Left lung (tissue), 10 donors: ENCODE data around the gene ATP1A4. TPM values are rescaled to one million over a fixed set of nuclear protein-coding genes. Genes with fewer than 3 reads are reported as not detected.
A peak's percentile ranks its signal among the peaks of the same experiment; 100 is the strongest.

ENCODE experiments used
- ATAC-seq: fragments of 200-7000 bp; cut with Tn5 transposase; one replicate; pipeline ENCODE4 v1.9.1; 2020; ENCODE audit warnings: moderate library complexity
- DNase-seq, 4 donors: peaks; one replicate each; pipeline ENCODE4 v3.0.0-alpha.2; 2013 to 2020
- H3K27ac ChIP-seq, 2 donors: fragments of 200-600 bp; sonication (generic) in 1 of 2; one replicate each; pipeline versions ENCODE4 v1.5.0 to v1.8.0; 2020 to 2021
- H3K27me3 ChIP-seq, 2 donors: fragments of 200-600 bp; sonication (generic) in 1 of 2; one replicate each; pipeline versions ENCODE4 v1.5.0 to v1.8.0; 2020 to 2021
- H3K36me3 ChIP-seq, 2 donors: fragments of 200-600 bp; sonication (generic) in 1 of 2; one replicate each; pipeline versions ENCODE4 v1.5.0 to v1.8.0; 2020 to 2021
- H3K4me1 ChIP-seq, 2 donors: fragments of 200-600 bp; one replicate each; pipeline ENCODE4 v1.8.0; 2021
- H3K4me3 ChIP-seq, 2 donors: fragments of 200-600 bp; sonication (generic) in 1 of 2; one replicate each; pipeline versions ENCODE4 v1.5.0 to v1.8.0; 2020 to 2021; ENCODE audit warnings: mild to moderate bottlenecking in 1 of 2
- H3K9me3 ChIP-seq, 2 donors: fragments of 200-600 bp; sonication (generic) in 1 of 2; one replicate each; pipeline versions ENCODE4 v1.5.0 to v1.8.0; 2020 to 2021
- intact Hi-C, 2 donors: fragments of 100-400 bp; cut with DNase I; formaldehyde crosslinking; loops; one replicate each; pipeline versions ENCODE4 v1.11.2 to v1.14.2; 2022
- polyA plus RNA-seq, 6 donors: library from polyadenylated mRNA; unstranded; fragments of 120-200 nt; gene quantifications; one replicate each; pipeline ENCODE4 v1.2.1, GENCODE V29; 2013; ENCODE audit not compliant: insufficient read length in 6 of 6
- total RNA-seq, 2 donors: library from RNA; stranded (reverse); fragmentation: NEBNext Ultra II Directional; extraction: Animal tissue kit (Norgen Biotek cat#: 25700); gene quantifications; one replicate each; pipeline ENCODE4 v1.2.1, GENCODE V29; 2021
- TF ChIP-seq, protein P1 (sequence below), 2 donors: fragments of 200-600 bp; sonication (generic) in 1 of 2; IDR thresholded peaks; one replicate each; pipeline versions ENCODE4 v1.5.0 to v1.8.0; 2021; ENCODE audit warnings: antibody characterized with exemption in 2 of 2
- donor health status: DM: no; HTN: yes; CAD: no.
- donor health status: DM: no; HTN: no; CAD: no.

Gene ATP1A4
- total and polyA plus RNA-seq, 8 donors = 0.10 to 0.26 (median 0.17) TPM; not detected in 2

DNA sequence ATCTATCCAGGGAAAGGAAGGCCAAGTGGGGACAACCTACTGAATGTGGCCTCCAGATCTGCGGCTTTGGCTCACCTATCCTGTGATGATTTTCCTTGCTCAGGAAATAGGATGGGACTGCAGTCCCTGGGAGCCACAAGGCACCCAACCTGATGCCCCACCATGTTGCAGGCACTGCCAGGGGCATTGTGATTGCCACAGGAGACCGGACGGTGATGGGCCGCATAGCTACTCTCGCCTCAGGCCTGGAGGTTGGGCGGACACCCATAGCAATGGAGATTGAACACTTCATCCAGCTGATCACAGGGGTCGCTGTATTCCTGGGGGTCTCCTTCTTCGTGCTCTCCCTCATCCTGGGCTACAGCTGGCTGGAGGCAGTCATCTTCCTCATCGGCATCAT lies 24.0 kb upstream of the ATP1A4 start:
- TF ChIP-seq, protein P1, sequence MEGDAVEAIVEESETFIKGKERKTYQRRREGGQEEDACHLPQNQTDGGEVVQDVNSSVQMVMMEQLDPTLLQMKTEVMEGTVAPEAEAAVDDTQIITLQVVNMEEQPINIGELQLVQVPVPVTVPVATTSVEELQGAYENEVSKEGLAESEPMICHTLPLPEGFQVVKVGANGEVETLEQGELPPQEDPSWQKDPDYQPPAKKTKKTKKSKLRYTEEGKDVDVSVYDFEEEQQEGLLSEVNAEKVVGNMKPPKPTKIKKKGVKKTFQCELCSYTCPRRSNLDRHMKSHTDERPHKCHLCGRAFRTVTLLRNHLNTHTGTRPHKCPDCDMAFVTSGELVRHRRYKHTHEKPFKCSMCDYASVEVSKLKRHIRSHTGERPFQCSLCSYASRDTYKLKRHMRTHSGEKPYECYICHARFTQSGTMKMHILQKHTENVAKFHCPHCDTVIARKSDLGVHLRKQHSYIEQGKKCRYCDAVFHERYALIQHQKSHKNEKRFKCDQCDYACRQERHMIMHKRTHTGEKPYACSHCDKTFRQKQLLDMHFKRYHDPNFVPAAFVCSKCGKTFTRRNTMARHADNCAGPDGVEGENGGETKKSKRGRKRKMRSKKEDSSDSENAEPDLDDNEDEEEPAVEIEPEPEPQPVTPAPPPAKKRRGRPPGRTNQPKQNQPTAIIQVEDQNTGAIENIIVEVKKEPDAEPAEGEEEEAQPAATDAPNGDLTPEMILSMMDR (IDR thresholded peaks at IDR 0.05) = no peak
- Histone ChIP-seq H3K36me3 (no peaks in the 10 kb centered on the region), H3K4me3 (no peak overlapping the region), H3K9me3 (no peaks in the 10 kb centered on the region), H3K27ac (no peak overlapping the region), H3K27me3 (no peaks in the 10 kb centered on the region), H3K4me1 (peaks cover 0 to 4% of the 10 kb centered on the region in 2 donors)
- DNase-seq (no peak), ATAC-seq (no peak)
- intact Hi-C loops = no loop called here

DNA sequence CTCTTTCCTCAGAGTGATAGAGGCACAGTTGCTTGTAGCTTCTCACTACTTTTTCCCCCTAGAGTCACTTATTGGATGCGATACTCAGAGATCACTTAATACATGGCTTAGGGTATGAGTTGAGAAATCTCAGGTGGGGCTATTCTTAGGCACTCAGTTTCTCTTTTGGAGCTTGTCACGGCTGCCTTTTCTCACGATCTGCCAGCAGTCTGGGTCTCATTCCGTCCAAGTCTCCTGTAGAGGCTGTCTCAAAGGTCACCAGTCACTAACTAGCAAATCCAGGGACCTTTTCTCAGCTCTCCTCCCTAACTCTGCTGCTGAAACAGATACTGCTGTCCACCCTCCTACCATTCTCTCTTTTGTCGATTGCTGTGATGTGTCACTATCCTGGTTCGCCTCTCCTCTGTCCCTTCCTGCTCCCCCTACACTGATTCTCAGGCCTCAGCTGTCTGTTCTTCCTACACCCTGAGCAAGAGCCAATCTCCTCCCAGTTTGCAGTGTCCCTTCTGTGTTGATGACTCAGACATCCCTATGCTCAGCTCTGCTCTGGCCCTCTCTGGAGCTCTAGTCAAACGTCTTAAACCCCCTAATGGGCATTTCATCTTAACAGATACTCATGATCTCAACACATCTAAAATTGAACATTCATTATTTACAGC lies 23.4 kb upstream of the ATP1A4 start:
- no peaks in the 10 kb centered on the region for H3K27me3 ChIP-seq
- DNase-seq = no peak
- H3K4me3 ChIP-seq = no peak overlapping the region
- H3K36me3 ChIP-seq = no peaks in the 10 kb centered on the region
- H3K9me3 ChIP-seq = no peaks in the 10 kb centered on the region
- intact Hi-C loops = no loop called here
- H3K27ac ChIP-seq = no peak overlapping the region
- TF ChIP-seq, protein P1 (IDR thresholded peaks at IDR 0.05) = no peak
- ATAC-seq = peak; percentile 36
- peaks cover 0 to 4% of the 10 kb centered on the region in 2 donors for H3K4me1 ChIP-seq

DNA sequence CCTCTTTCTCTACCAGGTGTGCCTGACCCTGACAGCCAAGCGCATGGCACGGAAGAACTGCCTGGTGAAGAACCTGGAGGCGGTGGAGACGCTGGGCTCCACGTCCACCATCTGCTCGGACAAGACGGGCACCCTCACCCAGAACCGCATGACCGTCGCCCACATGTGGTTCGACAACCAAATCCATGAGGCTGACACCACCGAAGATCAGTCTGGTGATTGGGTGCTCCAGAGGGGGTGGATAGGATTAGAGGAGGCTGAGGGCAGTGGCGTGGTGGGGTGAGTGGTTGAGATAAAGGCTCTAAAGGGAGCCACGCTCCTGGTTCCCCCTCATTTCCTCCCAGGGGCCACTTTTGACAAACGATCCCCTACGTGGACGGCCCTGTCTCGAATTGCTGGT lies 22.8 kb upstream of the ATP1A4 start:
- TF ChIP-seq, protein P1 (IDR thresholded peaks at IDR 0.05) = no peak
- no peaks in the 10 kb centered on the region for H3K27me3 ChIP-seq
- DNase-seq (no peak), ATAC-seq (no peak)
- no peaks in the 10 kb centered on the region for H3K9me3 ChIP-seq
- H3K36me3 ChIP-seq = no peaks in the 10 kb centered on the region
- no peak overlapping the region for H3K27ac ChIP-seq
- peaks cover 0 to 4% of the 10 kb centered on the region in 2 donors for H3K4me1 ChIP-seq
- intact Hi-C loops = no loop called here
- H3K4me3 ChIP-seq = no peak overlapping the region

DNA sequence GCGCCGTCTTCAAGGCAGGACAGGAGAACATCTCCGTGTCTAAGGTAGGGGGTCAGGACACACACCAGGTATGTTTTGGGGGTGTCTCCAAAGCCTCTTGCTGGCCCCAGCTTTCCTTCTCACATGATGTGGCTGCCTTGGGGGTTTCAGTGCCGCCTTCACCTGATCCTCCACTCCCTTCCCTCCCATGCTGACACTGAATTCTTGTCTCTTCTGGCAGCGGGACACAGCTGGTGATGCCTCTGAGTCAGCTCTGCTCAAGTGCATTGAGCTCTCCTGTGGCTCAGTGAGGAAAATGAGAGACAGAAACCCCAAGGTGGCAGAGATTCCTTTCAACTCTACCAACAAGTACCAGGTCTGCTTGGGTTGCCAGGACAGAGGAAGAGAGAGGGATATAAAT lies 22.4 kb upstream of the ATP1A4 start:
- TF ChIP-seq, protein P1 (IDR thresholded peaks at IDR 0.05) = no peak
- H3K4me1 ChIP-seq = peaks cover 0 to 4% of the 10 kb centered on the region in 2 donors
- ATAC-seq (no peak), DNase-seq (no peak)
- no peak overlapping the region for H3K27ac ChIP-seq
- no peaks in the 10 kb centered on the region for H3K9me3 ChIP-seq
- no peaks in the 10 kb centered on the region for H3K27me3 ChIP-seq
- H3K36me3 ChIP-seq = no peaks in the 10 kb centered on the region
- H3K4me3 ChIP-seq = no peak overlapping the region
- intact Hi-C loops = no loop called here

DNA sequence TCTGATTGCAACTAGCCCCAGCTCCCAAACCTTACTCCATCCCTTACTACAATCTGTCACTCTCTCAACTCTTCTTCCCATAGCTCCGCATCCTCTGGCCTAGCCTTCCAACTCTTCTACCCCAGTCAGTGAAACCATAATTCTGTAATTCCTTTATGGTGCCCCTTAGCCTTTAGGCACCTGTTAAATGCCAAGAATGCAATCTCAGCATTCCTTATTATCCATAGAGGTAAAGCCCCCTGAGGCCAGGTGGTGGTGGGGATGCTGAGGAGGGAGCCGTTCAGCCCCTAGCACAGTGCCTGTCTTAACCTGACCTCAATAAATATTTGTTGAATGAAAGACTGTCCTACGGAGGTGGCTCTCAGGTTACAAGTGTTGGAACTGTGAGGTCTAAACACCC lies 21.8 kb upstream of the ATP1A4 start:
- TF ChIP-seq, protein P1 (IDR thresholded peaks at IDR 0.05) = no peak
- ATAC-seq (no peak), DNase-seq (no peak)
- Histone ChIP-seq H3K9me3 (no peaks in the 10 kb centered on the region), H3K4me1 (peaks cover 0 to 1% of the 10 kb centered on the region in 2 donors), H3K27ac (no peak overlapping the region), H3K27me3 (no peaks in the 10 kb centered on the region), H3K36me3 (no peaks in the 10 kb centered on the region), H3K4me3 (no peak overlapping the region)
- intact Hi-C loops = no loop called here
